Suprapubic skin (tissue), 4 donors: ENCODE data around the gene MEF2C. TPM values are rescaled to one million over a fixed set of nuclear protein-coding genes. Genes with fewer than 3 reads are reported as not detected.

ENCODE experiments used
- DNase-seq, 2 donors: peaks; one replicate each; pipeline ENCODE4 v3.0.0-alpha.2; 2019; ENCODE audit warnings: low spot score in 2 of 2
- H3K27ac ChIP-seq: fragments of 200-600 bp; sonication (generic); one replicate; pipeline ENCODE4 v1.5.1; 2019
- H3K27me3 ChIP-seq: fragments of 200-600 bp; sonication (generic); one replicate; pipeline ENCODE4 v1.5.1; 2019
- H3K36me3 ChIP-seq: fragments of 200-600 bp; sonication (generic); one replicate; pipeline ENCODE4 v1.5.1; 2019
- H3K4me1 ChIP-seq: fragments of 200-600 bp; sonication (generic); one replicate; pipeline ENCODE4 v1.5.1; 2019
- H3K4me3 ChIP-seq: fragments of 200-600 bp; sonication (generic); one replicate; pipeline ENCODE4 v1.5.1; 2019; ENCODE audit warnings: mild to moderate bottlenecking
- H3K9me3 ChIP-seq: fragments of 200-600 bp; sonication (generic); one replicate; pipeline ENCODE4 v1.5.1; 2019
- CTCF ChIP-seq, 2 donors: fragments of 200-600 bp in 1 of 2; fragments of 450-650 bp in 1 of 2; sonication (generic) in 1 of 2; IDR thresholded peaks; one replicate each; pipeline ENCODE4 v1.5.1; 2016 to 2019; ENCODE audit warnings: antibody characterized with exemption in 2 of 2, mild to moderate bottlenecking in 1 of 2, moderate library complexity in 1 of 2
- EP300 ChIP-seq: sonication (generic); formaldehyde crosslinking; IDR thresholded peaks from one replicate; pipeline ENCODE4 v1.6.1; 2017; ENCODE audit warnings: antibody characterized with exemption
- POLR2A ChIP-seq, 2 donors: fragments of 450-650 bp; IDR thresholded peaks; one replicate each; pipeline ENCODE4 v1.6.1; 2017; ENCODE audit warnings: antibody characterized with exemption in 2 of 2, mild to moderate bottlenecking in 2 of 2, moderate library complexity in 2 of 2
- POLR2AphosphoS5 ChIP-seq, 3 donors: sonication (generic); formaldehyde crosslinking; IDR thresholded peaks; one replicate each; pipeline ENCODE4 v1.6.1; 2017; ENCODE audit warnings: antibody characterized with exemption in 3 of 3
- whole genome bisulfite sequencing: methylation state at CpG from one replicate; pipeline ENCODE4 v1.1.5; 2018; 5-methylcytosine and 5-hydroxymethylcytosine counted together
- total RNA-seq, 4 donors: library from RNA; depleted of rRNA; stranded (reverse); fragments of >200 nt; gene quantifications; one replicate each; pipeline ENCODE4 v1.1.0, GENCODE V29; 2016

MEF2C gene
- total RNA-seq, 4 donors from 2014 or later, result 5.9 to 15.9 (median 10.1) TPM

- no peak overlapping the region for H3K4me3 ChIP-seq
- no peaks in the 10 kb centered on the region for H3K9me3 ChIP-seq
- no peaks in the 10 kb centered on the region for H3K36me3 ChIP-seq
- no peaks in the 10 kb centered on the region for H3K27me3 ChIP-seq
- DNase-seq, result no peak
- TF ChIP-seq POLR2A (IDR thresholded peaks at IDR 0.05), result no peak
- no peak for TF ChIP-seq EP300
- TF ChIP-seq POLR2AphosphoS5 (IDR thresholded peaks at IDR 0.05), result no peak
- no peak for TF ChIP-seq CTCF (IDR thresholded peaks at IDR 0.05)
- H3K4me1 ChIP-seq, result peaks cover 9% of the 10 kb centered on the region
- WGBS, result 95% methylated on average over 1 of the region's 1 CpG
- no peak overlapping the region for H3K27ac ChIP-seq
Observed at GRCh38 chr5:88837817-88838216, 45.2 kb downstream of the MEF2C start.

- no peaks in the 10 kb centered on the region for H3K36me3 ChIP-seq
- H3K9me3 ChIP-seq, result no peaks in the 10 kb centered on the region
- TF ChIP-seq CTCF (IDR thresholded peaks at IDR 0.05) (no peak), POLR2AphosphoS5 (IDR thresholded peaks at IDR 0.05) (no peak), POLR2A (IDR thresholded peaks at IDR 0.05) (no peak), EP300 (no peak)
- H3K4me1 ChIP-seq, result peaks cover 14% of the 10 kb centered on the region
- H3K27me3 ChIP-seq, result no peaks in the 10 kb centered on the region
- no peak for DNase-seq
- 93% methylated on average over 4 of the region's 4 CpGs for WGBS
- H3K4me3 ChIP-seq, result no peak overlapping the region
- H3K27ac ChIP-seq, result no peak overlapping the region
Observed at GRCh38 chr5:88837222-88837621, 45.8 kb downstream of the MEF2C start.

- TF ChIP-seq EP300, result no peak
- no peak for TF ChIP-seq CTCF (IDR thresholded peaks at IDR 0.05)
- no peak for TF ChIP-seq POLR2AphosphoS5 (IDR thresholded peaks at IDR 0.05)
- no peak for TF ChIP-seq POLR2A (IDR thresholded peaks at IDR 0.05)
- no peaks in the 10 kb centered on the region for H3K36me3 ChIP-seq
- H3K27me3 ChIP-seq, result no peaks in the 10 kb centered on the region
- 35% methylated on average over 5 of the region's 5 CpGs for WGBS
- H3K27ac ChIP-seq, result peak overlapping the region; percentile 52
- peaks cover 14% of the 10 kb centered on the region for H3K4me1 ChIP-seq
- no peaks in the 10 kb centered on the region for H3K9me3 ChIP-seq
- DNase-seq, result no peak
- H3K4me3 ChIP-seq, result peak overlapping the region; percentile 21
Observed at GRCh38 chr5:88836195-88836838, 46.7 kb downstream of the MEF2C start.

- H3K27ac ChIP-seq, result no peak overlapping the region
- H3K9me3 ChIP-seq, result no peaks in the 10 kb centered on the region
- no peak overlapping the region for H3K4me3 ChIP-seq
- H3K36me3 ChIP-seq, result no peaks in the 10 kb centered on the region
- TF ChIP-seq EP300, result no peak
- no peak for TF ChIP-seq CTCF (IDR thresholded peaks at IDR 0.05)
- TF ChIP-seq POLR2AphosphoS5 (IDR thresholded peaks at IDR 0.05), result no peak
- TF ChIP-seq POLR2A (IDR thresholded peaks at IDR 0.05), result no peak
- 84% methylated on average over 4 of the region's 4 CpGs for WGBS
- no peaks in the 10 kb centered on the region for H3K27me3 ChIP-seq
- DNase-seq, result no peak
- peaks cover 22% of the 10 kb centered on the region for H3K4me1 ChIP-seq
Observed at GRCh38 chr5:88834499-88834898, 48.5 kb downstream of the MEF2C start.

- H3K36me3 ChIP-seq, result no peaks in the 10 kb centered on the region
- no peak for TF ChIP-seq EP300
- no peak for TF ChIP-seq POLR2AphosphoS5 (IDR thresholded peaks at IDR 0.05)
- TF ChIP-seq CTCF (IDR thresholded peaks at IDR 0.05), result no peak
- no peak for TF ChIP-seq POLR2A (IDR thresholded peaks at IDR 0.05)
- peak overlapping the region; percentile 42 for H3K27ac ChIP-seq
- no peaks in the 10 kb centered on the region for H3K27me3 ChIP-seq
- no peak overlapping the region for H3K4me3 ChIP-seq
- no peaks in the 10 kb centered on the region for H3K9me3 ChIP-seq
- no peak for DNase-seq
- 69% methylated on average over 2 of the region's 2 CpGs for WGBS
- peaks cover 22% of the 10 kb centered on the region for H3K4me1 ChIP-seq
Observed at GRCh38 chr5:88834131-88834462, 48.9 kb downstream of the MEF2C start.
